Suppressor macrophage treated with lipopolysaccharide for 1 hour (primary cell): ENCODE results near the gene PDXDC1.
"Not testable (repeated sequence)": the region's sequence is repeated elsewhere in the genome, so short reads cannot be mapped to it uniquely, and the experiment has no call there.

Experiments
- DNase-seq, 3 donors: peaks; one replicate each; pipeline ENCODE4 v3.0.0-alpha.2; 2020 to 2022

The PDXDC1 gene

GRCh38 chr16:14973785-14974322, 972 bp upstream of the PDXDC1 start:
- DNase-seq = not testable (repeated sequence)

- DNase-seq = peak in 2 of 3 donors; percentile 60 to 83
Measured at GRCh38 chr16:14974331-14974655, 533 bp upstream of the PDXDC1 start.

DNA sequence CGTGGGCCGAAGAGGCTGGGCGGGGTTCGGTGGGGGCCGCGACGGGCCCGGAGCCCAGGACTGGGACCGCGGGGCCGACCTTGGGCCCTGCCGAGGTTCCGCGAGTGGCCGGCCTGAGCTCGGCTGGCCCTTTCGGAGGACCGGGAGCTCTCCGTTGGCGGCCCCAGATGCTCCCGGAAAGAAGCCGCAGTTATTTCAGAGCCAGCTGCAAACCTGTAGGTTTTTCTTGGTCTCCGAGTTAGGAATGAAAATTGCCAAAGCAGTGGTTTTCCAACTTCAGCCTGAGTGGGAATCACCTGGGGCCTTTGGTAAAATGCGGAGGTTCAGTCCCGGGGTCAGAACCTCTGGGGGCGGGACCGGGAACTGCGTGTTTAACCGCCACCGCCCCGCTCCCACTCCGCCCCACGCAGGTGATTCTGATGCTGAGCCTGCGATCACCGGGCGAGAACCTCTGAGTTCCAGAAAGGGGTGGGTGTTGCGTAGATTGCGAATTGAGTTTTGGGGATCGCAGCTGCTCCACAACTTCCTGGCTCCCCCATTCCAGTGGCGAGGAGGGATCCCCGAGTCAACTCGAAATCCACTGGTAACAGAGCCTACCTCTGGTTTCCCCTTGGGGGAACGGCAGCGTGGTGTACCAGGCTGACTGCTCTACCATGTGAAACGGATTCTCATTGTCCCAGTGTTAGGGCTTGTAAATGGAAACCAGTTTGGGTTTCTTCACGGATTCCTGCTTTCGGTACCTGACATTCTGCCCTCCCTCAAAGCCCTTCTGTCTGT, 780 bp downstream of the PDXDC1 start:
- DNase-seq = peak; percentile 26 to 70 (median 52)

DNA sequence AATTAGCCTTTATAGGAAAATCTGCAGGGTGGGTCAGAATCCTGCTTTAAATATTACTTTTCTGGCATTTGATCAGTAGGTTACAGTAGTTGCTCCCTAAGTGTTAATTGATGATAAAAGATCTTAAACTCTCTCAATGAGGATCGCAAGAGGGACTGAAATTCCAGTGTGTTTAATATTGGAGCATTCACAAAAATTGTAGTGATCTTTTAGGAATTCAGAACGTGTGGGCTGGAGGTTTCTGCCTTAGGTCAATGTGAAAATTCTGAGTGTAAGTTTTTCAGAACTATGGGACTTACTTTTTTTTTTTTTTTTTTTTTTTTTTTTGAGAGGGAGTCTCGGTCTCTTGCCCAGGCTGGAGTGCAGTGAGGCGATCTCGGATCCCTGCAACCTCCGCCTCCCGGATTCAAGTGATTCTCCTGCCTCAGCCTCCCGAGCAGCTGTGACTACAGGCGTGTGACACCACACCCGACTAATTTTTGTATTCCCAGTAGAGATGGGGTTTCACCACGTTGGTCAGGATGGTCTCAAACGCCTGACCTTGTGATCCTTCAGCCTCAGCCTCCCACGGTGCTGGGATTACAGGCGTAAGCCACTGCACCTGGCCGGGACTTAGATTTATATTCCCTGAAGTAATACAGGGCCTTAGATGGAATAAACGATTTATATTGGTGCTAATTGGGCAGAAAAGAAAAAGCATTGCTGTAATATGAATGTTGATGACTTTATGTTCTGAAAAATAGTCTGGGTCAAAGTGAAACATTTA, 2.3 kb downstream of the PDXDC1 start:
- DNase-seq = not testable (repeated sequence)

- DNase-seq = not testable (repeated sequence)
Measured at GRCh38 chr16:14978281-14978680, 3.5 kb downstream of the PDXDC1 start.

DNA sequence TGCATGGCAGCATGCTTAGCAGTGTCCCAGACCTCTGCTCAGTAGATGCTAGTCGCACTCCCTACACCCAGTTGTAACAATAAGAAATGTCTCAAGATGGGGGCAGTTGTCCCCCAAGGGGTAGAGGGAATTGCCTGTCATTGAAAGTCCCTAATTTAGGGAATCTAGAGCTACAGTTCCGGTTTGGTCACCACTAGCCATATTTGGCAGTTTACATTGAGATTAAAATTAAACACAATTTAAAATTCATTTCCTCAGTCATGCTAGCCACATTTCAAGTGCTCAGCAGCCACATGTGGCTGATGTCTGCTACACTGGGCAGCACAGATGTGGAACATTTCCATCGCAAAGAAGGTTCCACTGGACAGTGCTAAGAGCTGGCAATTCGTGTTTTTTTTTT, 4.1 kb downstream of the PDXDC1 start:
- not testable (repeated sequence) for DNase-seq

- not testable (repeated sequence) for DNase-seq
Measured at GRCh38 chr16:14981234-14981633, 6.4 kb downstream of the PDXDC1 start.

DNA sequence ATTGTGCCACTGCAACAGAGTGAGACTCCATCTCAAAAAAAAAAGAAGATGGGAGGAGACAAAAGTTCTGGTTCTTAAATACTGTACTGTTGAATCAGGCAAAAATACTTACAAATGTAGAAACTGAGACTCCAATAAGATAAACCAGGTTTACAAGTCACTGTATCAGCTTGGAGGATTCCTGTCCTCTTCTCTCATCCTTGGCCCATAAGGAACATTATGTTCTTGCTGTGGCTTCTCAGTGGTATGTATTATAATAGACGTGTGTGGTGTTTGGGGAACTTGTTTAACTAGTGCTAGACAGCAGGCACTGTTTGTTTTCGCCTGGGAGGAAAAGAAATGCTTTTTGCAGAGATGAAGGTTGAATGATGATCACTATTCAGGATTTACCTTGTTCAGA, 7.7 kb downstream of the PDXDC1 start:
- not testable (repeated sequence) for DNase-seq

- not testable (repeated sequence) for DNase-seq
Measured at GRCh38 chr16:14988092-14988491, 13.3 kb downstream of the PDXDC1 start.

- DNase-seq = not testable (repeated sequence)
Measured at GRCh38 chr16:14988661-14989191, 13.9 kb downstream of the PDXDC1 start.

- peak in 1 of 3 donors; percentile 7 for DNase-seq
Measured at GRCh38 chr16:14989291-14990281, 14.8 kb downstream of the PDXDC1 start.

DNA sequence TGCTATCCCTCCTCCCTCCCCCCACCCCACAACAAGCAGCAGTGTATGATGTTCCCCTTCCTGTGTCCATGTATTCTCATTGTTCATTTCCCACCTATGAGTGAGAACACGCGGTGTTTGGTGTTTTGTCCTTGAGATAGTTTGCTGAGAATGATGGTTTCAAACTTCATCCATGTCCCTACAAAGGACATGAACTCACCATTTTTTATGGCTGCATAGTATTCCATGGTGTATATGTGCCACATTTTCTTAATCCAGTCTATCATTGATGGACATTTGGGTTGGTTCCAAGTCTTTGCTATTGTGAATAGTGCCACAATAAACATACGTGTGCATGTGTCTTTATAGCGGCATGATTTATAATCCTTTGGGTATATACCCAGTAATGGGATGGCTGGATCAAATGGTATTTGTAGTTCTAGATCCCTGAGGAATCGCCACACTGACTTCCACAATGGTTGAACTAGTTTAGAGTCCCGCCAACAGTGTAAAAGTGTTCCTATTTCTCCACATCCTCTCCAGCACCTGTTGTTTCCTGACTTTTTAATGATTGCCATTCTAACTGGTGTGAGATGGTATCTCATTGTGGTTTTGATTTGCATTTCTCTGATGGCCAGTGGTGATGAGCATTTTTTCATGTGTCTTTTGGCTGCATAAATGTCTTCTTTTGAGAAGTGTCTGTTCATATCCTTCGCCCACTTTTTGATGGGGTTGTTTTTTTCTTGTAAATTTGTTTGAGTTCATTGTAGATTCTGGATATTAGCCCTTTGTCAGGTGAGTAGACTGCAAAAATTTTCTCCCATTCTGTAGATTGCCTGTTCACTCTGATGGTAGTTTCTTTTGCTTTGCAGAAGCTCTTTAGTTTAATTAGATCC, 18.7 kb downstream of the PDXDC1 start:
- DNase-seq = not testable (repeated sequence)

GRCh38 chr16:14996702-14997101, 21.9 kb downstream of the PDXDC1 start:
- DNase-seq = not testable (repeated sequence)

- DNase-seq = not testable (repeated sequence)
Measured at GRCh38 chr16:14998300-14998699, 23.5 kb downstream of the PDXDC1 start.

- not testable (repeated sequence) for DNase-seq
Measured at GRCh38 chr16:14999845-15000244, 25.0 kb downstream of the PDXDC1 start.

- DNase-seq = not testable (repeated sequence)
Measured at GRCh38 chr16:15002448-15002847, 27.6 kb downstream of the PDXDC1 start.

DNA sequence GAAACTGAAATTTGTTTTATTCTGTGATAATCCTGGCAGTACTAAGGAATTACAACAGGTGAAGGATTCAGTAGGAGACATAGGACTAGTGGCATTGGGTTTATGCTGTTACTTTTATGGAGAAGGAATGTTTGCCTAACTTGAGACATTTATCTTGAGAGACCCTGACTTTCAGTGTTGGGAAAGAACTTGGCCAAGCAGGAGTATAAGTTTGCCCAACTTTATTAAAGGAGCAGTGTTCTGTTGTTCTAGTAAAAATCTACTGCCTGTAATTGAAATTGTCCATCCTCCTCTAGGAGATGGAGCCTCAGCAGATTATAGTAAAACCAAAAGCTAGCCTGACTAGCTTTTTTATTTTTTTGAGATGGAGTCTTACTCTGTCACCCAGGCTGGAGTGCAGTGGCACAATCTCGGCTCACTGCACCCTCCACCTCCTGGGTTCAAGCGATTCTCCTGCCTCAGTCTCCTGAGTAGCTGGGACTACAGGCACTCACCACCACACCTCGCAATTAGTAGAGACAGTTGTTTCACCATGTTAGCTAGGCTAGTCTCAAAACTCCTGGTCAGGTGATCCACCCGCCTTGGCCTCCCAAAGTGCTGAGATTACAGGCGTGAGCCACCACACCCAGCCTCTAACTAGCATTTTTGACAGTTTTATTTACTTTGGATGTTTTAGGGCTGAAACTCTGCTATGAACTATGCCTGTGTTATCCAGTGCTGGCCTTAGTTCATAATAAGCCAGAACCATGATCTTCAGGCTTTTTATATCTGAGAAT, 30.7 kb downstream of the PDXDC1 start:
- not testable (repeated sequence) for DNase-seq

DNA sequence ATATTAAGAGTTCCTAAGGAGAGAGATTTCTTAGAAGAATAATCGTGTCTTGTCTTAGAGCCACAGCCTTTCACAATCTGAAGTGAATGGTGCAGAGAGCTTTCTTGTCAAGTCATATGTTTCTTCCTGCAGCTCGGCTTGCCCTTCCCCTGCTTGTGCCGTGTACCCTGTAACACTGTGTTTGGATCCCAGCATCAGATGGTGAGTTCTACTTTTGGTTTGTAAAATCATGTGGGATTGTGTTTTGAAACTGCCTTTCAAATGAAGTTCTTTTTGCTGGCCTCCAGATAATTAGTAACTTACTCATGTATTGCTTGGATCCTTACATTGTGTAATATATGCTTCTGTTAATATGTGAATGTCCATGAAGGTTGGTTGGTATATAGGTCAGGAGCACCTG, 33.8 kb downstream of the PDXDC1 start:
- DNase-seq = peak; percentile 21 to 54 (median 29)

- DNase-seq = not testable (repeated sequence)
Measured at GRCh38 chr16:15012941-15013340, 38.1 kb downstream of the PDXDC1 start.

GRCh38 chr16:15015671-15016070, 40.8 kb downstream of the PDXDC1 start:
- not testable (repeated sequence) for DNase-seq
